Urothelium cell line (cell line): ENCODE results near the gene CD44.
A peak's percentile ranks its signal among the peaks of the same experiment; 100 is the strongest.

Source experiments
- DNase-seq: peaks from one replicate; pipeline ENCODE4 v3.0.0; 2011; ENCODE audit warnings: low spot score, mixed read lengths
- FAIRE-seq: peaks from 2 replicates; lab custom pipeline; 2011; peaks lifted over from hg19 to GRCh38; lab: Jason Lieb, UNC

Gene CD44

DNA sequence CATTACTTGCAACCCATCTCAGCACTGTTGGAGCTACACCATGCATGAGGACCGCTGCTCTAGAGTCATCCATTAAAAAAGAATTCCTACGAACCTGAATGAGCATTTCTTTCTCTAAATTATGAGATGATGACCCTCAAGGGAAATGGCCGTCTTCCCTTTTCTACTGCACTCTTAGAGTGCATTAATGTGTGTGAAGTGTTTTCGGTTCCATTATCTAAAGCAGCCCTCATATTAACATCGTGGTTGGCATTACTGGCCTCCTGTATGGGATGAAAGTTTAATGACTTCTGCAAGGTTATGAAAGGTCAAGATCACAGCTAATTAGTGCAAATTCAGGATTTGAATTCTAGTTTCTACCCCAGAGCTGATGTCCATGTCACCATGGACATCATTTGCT, 16.7 kb downstream of the CD44 start:
- no peak for FAIRE-seq
- no peak for DNase-seq

DNA sequence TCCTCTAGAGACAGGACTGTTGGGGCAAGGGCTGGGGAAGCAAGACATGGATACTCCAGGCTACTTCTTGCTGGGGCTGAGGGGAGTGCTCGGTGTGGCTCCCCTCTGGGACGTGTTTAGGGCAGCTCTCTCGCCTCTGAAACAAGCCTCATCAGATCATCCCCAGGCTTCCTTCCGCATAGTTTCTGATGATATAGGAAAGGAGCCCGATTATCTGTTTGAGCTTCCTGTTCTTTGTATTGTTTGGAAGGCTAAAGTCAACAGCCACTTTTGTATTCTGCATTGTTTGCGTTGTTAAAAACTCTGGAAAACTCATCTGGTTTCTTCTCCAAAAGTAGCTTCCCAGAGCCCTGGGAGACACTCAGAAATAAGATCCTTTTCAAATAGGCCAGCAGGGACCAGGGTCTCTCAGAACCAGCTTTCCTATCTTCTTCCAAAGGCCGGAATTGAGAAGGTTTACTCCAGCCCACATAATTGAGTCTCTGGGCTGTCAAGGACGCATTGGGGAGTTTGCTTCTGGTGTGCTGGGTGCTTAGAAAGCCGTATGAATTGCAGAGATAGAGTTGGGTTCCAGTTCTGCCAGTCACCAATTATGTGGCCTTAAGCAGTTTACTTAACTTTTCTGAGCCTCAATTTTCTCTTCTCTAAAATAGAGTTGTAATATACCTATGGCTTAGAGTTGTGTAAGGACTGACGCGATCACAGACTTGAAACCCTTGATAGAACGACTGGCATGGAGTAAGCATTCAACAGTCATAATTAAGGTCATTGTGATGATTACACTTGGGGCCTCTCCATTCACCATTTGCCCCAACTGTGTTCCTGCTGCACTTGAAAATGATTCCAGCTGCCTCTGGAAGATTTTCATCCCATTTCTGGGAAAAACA, 19.1 kb downstream of the CD44 start:
- DNase-seq (no peak), FAIRE-seq (no peak)

DNA sequence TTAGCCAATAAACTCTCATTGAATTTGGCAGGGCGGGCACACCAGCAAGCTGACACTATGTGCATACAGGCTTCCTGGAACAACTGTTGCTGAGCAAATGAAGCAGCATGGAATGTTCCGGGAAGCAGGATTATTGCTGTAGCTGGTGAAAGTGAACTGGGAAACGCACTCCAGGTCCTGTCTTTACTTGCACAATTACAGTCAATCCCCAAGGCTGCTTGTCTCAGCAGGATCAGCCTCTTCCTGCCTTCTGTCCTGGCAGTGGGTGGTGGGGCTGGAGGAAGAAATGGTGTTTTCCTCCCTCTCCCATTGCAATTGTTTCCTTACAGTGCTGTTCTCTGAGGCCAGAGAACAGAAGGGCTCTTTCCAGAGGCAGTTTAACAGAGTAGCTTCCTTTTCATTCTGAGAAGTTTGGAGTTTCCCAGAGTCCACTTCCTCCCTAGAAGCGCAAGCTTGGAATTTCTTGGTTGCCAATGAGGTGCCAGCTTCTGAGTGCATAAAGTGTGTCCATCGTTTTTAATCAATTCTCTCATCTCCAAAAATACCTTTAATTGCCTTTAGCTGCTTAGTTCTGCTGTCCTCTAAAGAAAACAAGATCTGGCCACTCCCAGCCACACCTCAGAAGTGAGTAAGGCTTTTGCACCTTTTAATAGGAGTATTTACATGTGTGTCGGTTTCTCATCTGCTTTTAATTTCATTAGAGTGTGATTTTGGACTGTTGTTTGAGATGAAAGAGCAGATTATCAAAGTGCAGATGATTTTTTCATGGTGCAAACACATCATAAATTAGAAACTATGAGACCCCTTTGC, 19.9 kb downstream of the CD44 start:
- DNase-seq, result no peak

DNA sequence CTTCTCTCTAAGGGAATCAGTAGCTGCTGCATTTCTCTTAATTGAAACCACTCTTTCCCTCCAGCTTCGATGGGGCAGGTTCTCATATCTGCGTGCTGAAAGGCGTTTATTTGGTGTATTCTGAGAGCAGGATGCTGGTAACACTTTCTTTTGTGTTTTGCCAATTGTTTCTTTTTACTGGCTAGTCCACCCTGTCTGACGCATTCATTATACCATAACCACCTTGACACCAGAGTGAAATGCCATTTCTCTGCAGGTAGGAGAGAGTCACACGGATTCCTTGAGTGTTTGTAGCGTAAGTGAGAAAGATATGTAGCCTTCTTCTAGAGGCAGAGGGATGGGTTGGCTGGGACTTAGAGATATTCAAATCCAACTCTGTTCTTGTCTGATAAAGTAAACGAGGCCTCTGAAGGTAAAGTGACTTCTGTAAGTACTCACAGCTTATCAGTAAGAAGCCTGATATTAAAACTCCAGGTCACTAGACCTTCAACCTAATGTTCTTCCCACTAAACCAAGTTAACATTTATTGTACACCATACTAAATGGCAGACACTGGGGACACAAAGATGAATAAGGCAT, 21.4 kb downstream of the CD44 start:
- no peak for DNase-seq

More for the DNA sequence above, 19.9 kb downstream of the CD44 start:
- no peak for FAIRE-seq

DNA sequence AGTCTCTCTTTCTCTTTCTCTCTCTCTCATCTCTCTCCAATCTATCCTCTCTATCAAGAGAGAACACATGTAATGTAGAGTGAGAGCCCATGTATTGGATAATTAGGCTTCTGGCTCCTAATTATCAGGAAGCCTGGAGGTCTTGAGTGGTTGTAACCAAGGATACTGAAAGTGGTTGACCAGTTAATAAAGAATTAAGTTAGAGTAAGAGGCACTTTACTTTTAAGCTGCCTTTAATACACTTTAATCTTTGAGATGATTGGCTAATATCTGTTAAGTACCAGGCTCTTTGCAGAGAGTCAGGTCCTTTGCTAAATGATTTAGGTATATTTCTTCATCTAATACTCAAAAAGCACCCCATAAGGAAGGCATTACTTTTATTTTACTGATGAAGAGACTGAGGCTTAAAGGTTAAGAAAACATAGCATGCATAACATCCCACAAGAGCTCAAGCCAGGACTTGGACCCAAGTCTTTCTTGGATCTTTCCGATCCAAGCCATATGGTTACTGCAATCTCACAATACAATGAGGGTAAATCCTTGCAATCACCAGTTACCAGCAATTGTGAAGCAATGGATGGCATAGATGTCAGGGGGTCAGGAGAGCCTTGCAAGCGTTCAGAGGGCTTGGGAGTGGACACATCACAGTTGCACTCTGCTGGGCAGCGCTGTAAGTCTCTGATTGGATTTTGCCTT, 22.1 kb downstream of the CD44 start:
- FAIRE-seq, result no peak
- DNase-seq, result no peak

More for the DNA sequence above, 21.4 kb downstream of the CD44 start:
- FAIRE-seq, result no peak

DNA sequence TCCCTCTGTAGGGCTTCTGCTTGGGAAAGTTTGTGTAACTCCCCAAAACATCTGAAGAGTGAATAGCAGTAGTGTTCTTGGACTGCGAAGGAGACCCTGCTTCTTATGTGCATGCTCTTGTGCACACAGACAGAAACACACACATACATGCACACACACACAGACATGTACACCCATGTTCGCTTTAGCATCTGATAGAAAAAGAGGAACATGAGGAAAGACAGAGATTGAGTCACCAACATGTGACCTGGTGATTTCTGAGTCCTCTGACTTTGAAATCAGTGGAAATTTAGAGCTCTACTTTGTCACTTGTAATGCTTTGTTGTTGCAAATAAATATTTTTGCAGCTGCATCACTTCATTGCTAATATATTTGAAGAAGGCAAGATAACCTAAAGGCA, 23.8 kb downstream of the CD44 start:
- no peak for DNase-seq
- FAIRE-seq, result no peak

DNA sequence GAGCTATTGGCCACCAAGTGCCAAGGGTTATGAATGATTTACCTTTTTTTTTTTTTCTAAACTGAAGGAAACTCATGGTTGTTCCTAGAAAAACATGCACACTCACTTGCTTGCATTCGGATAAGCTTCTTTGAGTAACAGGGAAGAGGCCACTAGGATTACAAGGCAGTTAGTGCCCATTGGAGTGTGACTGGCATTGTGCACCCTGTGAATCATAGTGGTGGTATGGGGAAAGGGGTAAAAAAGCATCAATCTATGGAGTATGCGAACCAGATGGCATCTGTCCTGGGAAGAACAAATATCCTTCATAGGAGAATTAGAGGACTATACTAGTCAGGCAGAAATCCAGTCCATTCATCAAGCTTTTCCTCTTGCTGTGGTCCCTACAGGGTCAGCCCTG, 24.2 kb downstream of the CD44 start:
- FAIRE-seq, result no peak

DNA sequence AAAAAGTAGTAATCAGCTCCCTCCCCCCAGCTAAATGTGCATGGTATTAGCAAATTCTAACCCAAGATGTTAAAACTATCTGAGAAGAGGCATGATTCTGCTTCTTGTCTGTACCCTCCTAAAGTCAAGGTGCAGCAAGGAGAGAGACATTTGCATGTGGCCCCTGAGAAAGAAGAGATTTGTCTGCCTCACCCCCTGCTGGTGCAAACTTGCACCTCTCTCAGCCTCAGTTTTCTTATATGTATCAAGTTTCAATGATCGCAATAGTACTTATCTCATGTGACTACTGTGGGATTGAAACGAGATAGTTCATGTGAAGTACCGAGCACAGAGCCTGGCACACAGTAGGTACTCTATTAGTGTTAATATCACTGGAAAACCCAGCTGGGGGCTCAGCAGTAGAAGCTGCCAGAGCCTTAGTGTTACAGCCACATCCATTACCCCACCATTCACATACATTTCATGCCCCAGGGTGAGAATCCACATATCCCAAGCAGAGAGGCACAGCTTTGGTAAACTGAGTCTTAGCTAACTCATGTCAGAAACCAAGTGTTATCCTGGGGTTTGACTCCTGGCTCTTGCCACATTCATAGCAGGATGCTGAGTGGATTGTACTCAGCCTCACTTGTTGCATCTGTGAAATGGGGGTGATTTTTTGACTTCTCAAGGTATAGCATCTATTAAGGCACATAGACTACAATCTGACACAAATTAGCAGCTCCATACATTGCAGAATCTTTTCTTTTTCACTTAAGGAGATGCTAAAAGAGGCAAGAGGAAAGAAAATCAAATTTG, 24.9 kb downstream of the CD44 start:
- DNase-seq (no peak), FAIRE-seq (no peak)

More for the DNA sequence above, 24.2 kb downstream of the CD44 start:
- DNase-seq, result no peak

DNA sequence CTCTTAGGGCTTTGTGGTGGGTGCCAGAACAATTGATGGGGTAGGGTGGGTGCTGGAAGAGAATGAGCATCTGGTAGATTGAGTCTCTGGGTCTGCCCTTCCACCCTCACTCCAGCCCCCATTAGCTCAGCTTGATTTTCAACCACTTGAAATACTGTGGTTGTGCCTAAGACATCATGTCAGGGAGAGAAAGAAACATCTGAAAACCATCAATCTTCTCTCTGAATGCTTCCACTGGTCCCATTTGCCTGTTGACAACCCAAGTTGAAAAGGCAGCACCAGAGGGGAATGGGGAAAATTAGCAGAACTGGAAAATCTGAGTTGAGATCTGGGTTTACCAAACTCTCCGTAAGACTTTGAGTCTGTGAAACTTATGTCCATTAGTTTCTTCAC, 26.1 kb downstream of the CD44 start:
- DNase-seq (no peak), FAIRE-seq (no peak)

DNA sequence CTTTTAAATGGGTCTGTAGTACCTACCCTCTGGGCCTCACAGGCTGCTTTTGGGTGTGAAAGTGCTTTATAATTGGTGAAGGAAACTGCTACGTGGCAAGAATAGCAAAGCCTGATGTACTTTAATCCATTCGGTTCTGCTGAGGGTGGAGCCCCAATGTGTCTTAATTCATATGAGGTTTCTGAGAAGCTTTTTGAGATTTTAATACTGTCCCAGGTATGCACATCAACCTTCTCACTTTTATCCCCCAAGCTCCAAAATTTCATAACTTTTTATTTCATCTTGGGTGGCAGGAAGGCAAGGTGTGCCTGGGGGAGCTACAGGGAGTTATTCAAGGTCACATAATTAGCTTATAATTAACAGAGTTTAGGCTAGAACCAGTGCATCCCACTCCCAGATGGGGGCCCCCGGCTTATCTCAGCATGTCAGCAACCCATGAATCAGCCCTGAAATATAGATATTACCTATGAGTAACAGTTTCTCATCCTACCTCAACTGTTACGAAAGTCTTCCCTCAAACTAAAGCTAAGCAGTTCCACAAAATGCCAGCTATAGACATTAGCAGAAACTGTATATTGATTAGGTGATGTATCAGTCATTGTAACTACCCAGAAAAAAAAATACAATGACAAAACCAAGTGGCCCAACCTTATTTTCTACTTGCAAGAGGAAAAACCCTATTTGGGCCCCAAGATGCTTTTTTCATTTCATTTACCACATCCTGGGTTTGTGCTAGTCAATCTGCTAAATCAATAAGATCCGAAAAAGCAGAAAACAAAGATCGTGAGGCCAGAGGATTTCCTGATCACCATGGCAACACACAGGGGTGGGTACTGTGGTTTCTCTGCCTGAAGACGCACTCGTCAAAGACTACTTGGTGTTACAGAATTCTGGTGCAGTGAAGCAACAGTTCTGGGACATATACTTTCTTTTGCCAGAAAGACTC, 26.7 kb downstream of the CD44 start:
- FAIRE-seq (no peak), DNase-seq (peak; percentile 21)

DNA sequence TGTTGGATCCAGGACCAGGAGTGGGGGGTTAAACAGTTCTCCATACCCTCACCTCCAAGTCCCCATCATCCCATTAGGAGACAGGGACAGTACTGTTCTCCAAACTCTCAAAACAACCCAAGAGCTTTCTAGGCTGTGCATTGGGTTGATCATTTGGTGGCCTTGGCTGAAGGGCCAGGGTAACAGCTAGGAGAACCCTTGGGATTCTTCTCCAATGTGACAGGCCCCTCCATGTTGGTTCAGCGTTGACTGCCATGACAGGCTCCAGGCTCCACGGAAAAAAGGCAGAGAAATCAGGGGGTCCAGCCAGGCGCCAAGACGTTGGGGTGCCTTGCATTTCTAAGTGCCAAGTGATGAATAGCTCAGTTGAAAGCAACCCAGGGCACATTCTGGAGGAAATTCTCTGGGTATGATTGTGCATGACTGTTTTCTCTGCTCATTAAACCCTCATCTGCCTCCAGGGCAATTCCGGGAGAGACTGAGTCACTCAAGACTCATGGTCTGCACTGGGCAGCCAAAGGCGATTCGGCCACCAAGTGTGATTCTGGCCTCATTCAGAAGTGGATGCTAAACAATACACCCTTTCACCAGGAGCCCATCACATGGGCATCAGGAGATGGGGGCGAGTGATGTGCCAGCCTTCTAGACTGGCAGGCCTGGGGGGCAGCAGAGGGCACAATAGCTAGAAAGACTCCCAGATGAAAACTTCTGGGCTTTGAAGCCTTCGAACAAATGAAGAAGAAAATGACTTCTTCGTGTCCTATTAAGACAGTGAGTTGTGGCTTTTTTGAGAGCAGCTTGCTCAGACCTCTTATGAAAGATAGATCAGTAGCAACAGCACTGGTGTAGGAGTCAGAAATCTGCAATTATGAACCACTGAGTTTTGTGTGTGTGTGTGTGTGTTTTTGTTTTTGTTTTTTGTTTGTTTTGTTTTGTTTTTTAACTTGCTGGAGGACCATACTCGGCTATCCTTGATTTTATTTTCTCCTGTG, 27.7 kb downstream of the CD44 start:
- no peak for FAIRE-seq
- peak; percentile 54 for DNase-seq

DNA sequence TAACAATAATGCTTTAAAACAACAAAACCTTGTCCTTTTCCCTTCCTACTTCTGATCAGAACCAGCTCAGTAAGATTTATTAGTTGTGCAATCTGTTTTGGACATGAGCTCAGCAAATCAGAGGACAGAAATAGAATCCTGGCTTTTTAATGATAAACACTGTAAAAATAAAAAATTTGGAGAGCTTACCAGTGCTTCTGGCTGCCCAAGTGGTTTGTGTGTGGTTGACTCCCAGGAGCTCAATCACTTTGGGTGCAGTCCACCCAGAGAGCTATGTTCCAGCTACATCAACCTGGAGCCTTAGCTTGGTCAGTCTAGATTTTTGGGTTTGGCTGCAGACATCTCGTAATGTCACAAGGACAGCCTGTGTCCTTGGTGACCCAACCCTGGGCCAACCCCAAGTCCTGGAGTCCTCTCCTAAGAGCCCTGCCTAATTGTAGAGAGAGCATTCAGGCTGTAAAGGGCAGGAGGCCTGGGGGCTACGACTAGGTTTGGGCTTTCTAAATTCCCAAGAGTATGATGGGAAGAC, 28.5 kb downstream of the CD44 start:
- FAIRE-seq (no peak), DNase-seq (no peak)

DNA sequence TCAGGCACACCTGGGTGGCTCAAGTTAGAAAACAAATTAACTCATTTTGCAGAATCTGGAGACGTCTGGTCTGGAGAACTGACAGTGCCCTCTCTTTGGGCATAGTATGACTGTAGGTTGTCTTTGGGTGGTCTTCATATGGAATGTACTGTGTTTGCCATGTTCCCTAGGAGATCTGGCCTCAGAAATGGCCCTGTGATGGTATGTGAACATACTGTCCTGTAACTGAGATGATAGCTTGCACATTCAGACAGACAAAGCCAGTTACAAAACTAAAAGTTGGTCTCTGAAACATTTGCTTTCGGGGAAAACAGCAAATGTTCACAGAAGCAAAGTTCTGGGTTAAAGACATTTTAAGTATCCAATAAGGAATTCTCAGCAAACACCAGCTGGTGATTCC, 29.7 kb downstream of the CD44 start:
- DNase-seq, result no peak
- no peak for FAIRE-seq

DNA sequence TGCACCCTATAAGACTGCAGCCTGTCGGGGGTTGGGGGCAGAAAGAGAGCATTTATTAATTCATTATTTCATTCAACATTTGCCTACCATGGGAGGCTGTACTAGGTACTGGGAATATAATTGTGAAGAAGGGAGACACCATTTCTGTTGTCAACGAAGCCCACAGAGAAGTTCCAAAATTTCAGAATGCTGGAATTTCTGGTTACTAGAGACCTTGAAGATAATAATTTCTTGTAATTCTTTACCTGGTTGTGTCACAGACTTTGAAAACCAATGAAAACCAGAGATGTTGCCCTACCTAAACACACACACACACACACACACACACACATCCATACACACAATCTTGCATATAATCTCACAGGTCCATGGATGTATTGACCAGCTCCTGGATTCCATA, 30.1 kb downstream of the CD44 start:
- FAIRE-seq (no peak), DNase-seq (no peak)

DNA sequence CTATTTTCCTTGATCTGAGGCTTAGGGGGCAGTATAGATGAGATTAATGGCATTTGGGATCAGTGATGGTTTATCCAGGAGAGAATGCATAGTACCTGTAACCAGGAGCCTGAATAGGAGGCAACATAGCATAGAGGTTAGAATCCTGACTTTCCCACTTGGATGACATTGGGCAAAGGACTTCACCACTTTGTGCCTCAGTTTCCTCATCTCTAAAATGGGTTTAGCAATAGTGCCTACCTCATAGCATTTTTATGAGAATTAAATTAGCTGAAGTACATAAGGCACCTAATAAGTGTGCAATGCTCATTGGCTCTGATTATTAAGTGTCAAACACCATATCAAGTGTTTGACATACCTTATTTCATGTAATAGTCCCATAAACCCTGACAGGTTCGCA, 30.8 kb downstream of the CD44 start:
- FAIRE-seq, result no peak

DNA sequence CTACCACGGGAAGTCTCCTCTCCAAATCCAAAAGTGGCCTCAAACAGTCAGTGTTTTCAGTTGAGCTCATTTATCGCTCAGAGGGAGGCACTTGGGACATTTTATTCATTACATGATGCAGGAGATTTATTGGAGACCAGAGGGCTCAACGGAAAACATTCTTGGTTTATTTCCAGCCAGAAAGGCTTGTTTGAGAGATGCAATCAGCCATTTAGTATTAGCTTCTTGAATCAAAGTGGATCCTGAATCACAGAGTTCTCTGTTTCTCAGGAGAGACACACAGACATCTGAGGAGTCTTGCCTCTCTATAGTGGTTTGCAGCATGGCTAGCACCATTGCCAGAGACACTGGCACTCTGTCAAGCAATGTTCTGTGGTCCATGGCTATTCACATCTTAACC, 31.5 kb downstream of the CD44 start:
- FAIRE-seq, result no peak
- no peak for DNase-seq

More for the DNA sequence above, 30.8 kb downstream of the CD44 start:
- DNase-seq, result no peak

DNA sequence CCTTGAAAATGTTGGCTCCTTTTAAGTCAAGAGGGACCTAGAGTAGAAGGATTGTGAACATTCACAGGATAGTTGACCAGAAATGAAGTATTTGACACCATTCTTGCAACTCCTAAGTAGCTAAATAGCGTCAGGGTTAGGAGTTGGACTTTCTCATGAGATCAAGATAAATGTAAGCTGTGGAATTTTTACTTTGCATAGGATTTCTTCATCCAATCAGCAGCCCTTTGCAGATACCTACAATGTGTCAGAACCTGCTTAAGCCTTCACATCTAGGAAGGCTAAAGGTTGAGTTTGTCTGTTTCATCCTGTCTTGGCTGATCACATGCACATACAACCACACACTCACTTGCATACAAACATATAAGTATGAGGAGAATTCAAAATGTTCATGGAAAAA, 32.3 kb downstream of the CD44 start:
- no peak for FAIRE-seq

More for the DNA sequence above, 32.3 kb downstream of the CD44 start:
- no peak for DNase-seq
